GM12875 (cell line): ENCODE results near the gene KIF1C.
"Not testable (repeated sequence)": the region's sequence is repeated elsewhere in the genome, so short reads cannot be mapped to it uniquely, and the experiment has no call there.

Experiments used
- H3K4me3 ChIP-seq: one replicate; pipeline ENCODE4 v1.5.1; 2011; ENCODE audit warnings: low read depth, low read length, control low read depth
- CTCF ChIP-seq: IDR thresholded peaks from 2 replicates; pipeline ENCODE4 v1.5.1; 2011; ENCODE audit warnings: low read depth, mild to moderate bottlenecking, control low read depth, inconsistent platforms, low read length, moderate library complexity, borderline replicate concordance; ENCODE audit not compliant: insufficient read depth

Gene KIF1C

GRCh38 chr17:5050278-5050677 is 52.5 kb downstream of the KIF1C start:
- H3K4me3 ChIP-seq = no peak overlapping the region
- TF ChIP-seq CTCF = no peak

GRCh38 chr17:5055543-5055942 is 57.8 kb downstream of the KIF1C start:
- no peak for TF ChIP-seq CTCF
- no peak overlapping the region for H3K4me3 ChIP-seq

GRCh38 chr17:5065227-5065744 is 67.5 kb downstream of the KIF1C start:
- no peak for TF ChIP-seq CTCF
- no peak overlapping the region for H3K4me3 ChIP-seq

GRCh38 chr17:5068236-5068635 is 70.5 kb downstream of the KIF1C start:
- H3K4me3 ChIP-seq = no peak overlapping the region
- no peak for TF ChIP-seq CTCF

- H3K4me3 ChIP-seq = no peak overlapping the region
- no peak for TF ChIP-seq CTCF
Measured at GRCh38 chr17:5069724-5070123, 72.0 kb downstream of the KIF1C start.

GRCh38 chr17:5075472-5075871 is 77.7 kb downstream of the KIF1C start:
- not testable (repeated sequence) for H3K4me3 ChIP-seq

- not testable (repeated sequence) for H3K4me3 ChIP-seq
Measured at GRCh38 chr17:5077275-5077674, 79.5 kb downstream of the KIF1C start.

- TF ChIP-seq CTCF = no peak
- H3K4me3 ChIP-seq = peak overlapping the region; percentile 78
Measured at GRCh38 chr17:5077781-5078105, 80.0 kb downstream of the KIF1C start.
